WERI-Rb-1 (cell line): Measurements from ENCODE around the gene CPEB1.

Experiments
- DNase-seq: peaks from one replicate; pipeline ENCODE4 v3.0.0-alpha.2; 2020
- H3K27ac ChIP-seq: fragments of 250-450 bp; sonication (Bioruptor Pico); 2 replicates; pipeline ENCODE4 v1.5.1; 2020; ENCODE audit warnings: mild to moderate bottlenecking, moderate library complexity
- H3K27me3 ChIP-seq: fragments of 250-450 bp; sonication (Bioruptor Pico); 2 replicates; pipeline ENCODE4 v1.5.1; 2021; ENCODE audit warnings: mild to moderate bottlenecking, low read depth, moderate library complexity; ENCODE audit not compliant: insufficient read depth, severe bottlenecking
- H3K36me3 ChIP-seq: fragments of 250-450 bp; sonication (Bioruptor Pico); 2 replicates; pipeline ENCODE4 v1.5.1; 2020; ENCODE audit warnings: mild to moderate bottlenecking, moderate library complexity
- H3K4me3 ChIP-seq: 2 replicates; pipeline ENCODE4 v1.5.1; 2011; ENCODE audit warnings: low read depth, mild to moderate bottlenecking, control low read depth, low read length
- H3K9me3 ChIP-seq: fragments of 250-450 bp; sonication (Bioruptor Pico); 2 replicates; pipeline ENCODE4 v1.5.1; 2021; ENCODE audit warnings: mild to moderate bottlenecking, moderate library complexity; ENCODE audit not compliant: severe bottlenecking
- CTCF ChIP-seq: IDR thresholded peaks from 2 replicates; pipeline ENCODE4 v1.5.1; 2011; ENCODE audit warnings: low read depth, mild to moderate bottlenecking, control low read depth, inconsistent platforms, low read length

The CPEB1 gene

GRCh38 chr15:82666606-82667005 lies 19.4 kb upstream of the CPEB1 start:
- Histone ChIP-seq H3K27me3 (no peaks in the 10 kb centered on the region), H3K27ac (no peak overlapping the region), H3K36me3 (peaks cover 51% of the 10 kb centered on the region), H3K9me3 (no peaks in the 10 kb centered on the region), H3K4me3 (no peak overlapping the region)
- DNase-seq, result no peak
- TF ChIP-seq CTCF, result no peak

DNA sequence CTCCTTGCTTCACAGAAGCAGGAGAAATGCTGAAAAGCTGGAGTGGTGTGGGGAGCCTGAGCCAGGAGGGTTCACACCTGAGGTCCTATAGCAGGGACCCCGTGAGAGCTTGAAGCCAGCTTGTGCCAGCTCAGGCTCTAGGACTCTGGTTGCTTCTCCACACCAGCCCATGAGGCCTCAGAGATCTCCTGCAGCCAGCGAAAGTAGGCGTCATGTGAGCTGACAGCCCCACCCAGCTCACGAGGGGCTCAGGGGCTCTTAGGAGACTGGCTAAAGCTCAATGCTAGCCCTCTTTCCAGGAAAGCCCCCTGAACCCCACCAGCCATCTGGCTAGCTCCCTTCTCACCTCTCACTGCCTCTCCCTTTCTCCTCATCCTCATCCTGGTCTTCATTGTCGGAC lies 16.9 kb upstream of the CPEB1 start:
- Histone ChIP-seq H3K9me3 (no peaks in the 10 kb centered on the region), H3K27ac (no peak overlapping the region), H3K36me3 (peaks cover 58% of the 10 kb centered on the region), H3K4me3 (no peak overlapping the region), H3K27me3 (no peaks in the 10 kb centered on the region)
- no peak for TF ChIP-seq CTCF
- no peak for DNase-seq

DNA sequence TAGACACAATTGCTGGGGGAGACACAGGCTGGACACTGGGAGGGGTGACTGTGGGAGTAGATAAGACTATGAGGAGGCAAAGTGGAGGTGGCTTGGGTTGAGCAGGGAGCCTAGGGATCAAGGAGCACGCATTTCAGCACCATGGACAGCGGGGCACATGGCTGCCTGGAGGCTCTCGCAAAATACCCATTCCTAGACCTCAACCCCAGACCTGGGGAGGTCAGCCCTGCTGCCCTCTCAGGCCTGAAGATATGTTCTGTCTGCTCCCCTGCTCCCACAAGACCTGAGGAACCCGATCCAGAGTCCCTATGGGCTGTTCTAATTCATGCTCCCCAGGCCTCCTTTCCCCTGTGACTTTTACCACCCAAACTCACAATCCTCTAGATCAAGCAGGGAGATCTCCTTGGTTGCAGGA lies 16.0 kb upstream of the CPEB1 start:
- DNase-seq, result no peak
- H3K4me3 ChIP-seq, result no peak overlapping the region
- H3K27me3 ChIP-seq, result no peaks in the 10 kb centered on the region

DNA sequence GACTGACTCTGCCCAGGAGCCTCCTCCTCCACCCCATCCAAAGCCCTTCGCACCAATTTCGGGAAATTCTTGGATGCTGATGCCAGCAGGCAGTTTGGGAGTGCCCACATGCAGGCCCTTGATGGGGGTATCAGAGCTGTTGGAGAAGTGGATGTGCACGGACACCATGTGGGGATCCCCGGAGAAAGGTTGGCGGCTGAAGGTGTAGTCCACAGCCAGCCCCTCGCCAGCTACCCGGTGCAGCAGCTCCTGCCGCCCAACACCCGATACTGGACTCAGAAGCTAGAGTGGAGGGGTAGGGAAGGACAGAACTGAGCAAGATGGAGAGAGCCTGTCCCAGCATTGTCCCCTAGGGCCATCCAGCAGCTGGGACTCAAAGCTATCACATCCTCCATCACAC lies 15.5 kb upstream of the CPEB1 start:
- no peak overlapping the region for H3K27ac ChIP-seq
- no peaks in the 10 kb centered on the region for H3K9me3 ChIP-seq
- no peak for TF ChIP-seq CTCF
- no peak for DNase-seq
- no peaks in the 10 kb centered on the region for H3K27me3 ChIP-seq
- no peak overlapping the region for H3K4me3 ChIP-seq
- peaks cover 50% of the 10 kb centered on the region for H3K36me3 ChIP-seq

More for the DNA sequence above, 16.0 kb upstream of the CPEB1 start:
- peaks cover 55% of the 10 kb centered on the region for H3K36me3 ChIP-seq
- H3K27ac ChIP-seq, result no peak overlapping the region
- no peak for TF ChIP-seq CTCF
- no peaks in the 10 kb centered on the region for H3K9me3 ChIP-seq

- H3K9me3 ChIP-seq, result no peaks in the 10 kb centered on the region
- H3K4me3 ChIP-seq, result no peak overlapping the region
- peaks cover 31% of the 10 kb centered on the region for H3K36me3 ChIP-seq
- no peaks in the 10 kb centered on the region for H3K27me3 ChIP-seq
- H3K27ac ChIP-seq, result no peak overlapping the region
- no peak for DNase-seq
- TF ChIP-seq CTCF, result no peak
These were observed 13.2 kb upstream of the CPEB1 start for GRCh38 chr15:82660378-82660777.

DNA sequence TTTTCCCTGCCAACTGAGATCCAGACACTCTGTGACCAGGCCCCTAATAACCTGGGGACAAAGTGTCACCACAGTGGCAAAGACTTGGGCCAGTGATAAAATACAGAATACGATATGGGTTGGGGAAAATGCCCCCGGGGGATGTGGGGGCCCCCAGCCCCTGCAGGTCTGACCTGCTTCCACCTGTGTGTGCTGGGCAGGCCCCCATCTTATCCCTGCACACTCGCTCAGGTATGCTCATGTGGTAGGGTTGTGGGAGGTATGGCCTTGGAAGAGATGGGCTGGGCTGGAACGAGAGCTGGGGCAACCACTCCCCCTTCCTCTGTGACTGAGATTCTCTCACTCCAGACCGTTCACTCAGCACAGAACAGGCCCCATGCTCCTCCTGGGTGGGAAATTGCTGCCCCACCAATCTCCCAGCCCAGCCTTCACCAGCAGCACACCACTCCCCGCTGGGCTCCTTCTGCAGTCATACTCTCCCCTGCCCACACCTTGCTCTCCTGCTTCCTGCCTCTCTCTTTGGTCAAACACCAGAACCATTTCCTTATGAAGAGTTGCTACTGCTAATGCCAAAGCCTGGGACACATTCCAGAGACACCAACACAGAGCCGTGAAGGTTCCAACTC lies 9.6 kb upstream of the CPEB1 start:
- TF ChIP-seq CTCF, result no peak
- Histone ChIP-seq H3K27me3 (no peaks in the 10 kb centered on the region), H3K9me3 (no peaks in the 10 kb centered on the region), H3K27ac (no peak overlapping the region), H3K4me3 (no peak overlapping the region), H3K36me3 (peaks cover 13% of the 10 kb centered on the region)
- no peak for DNase-seq
